Caco-2 (cell line): Measurements from ENCODE around the gene GALNTL6. TPM values are rescaled to one million over a fixed set of nuclear protein-coding genes. Genes with fewer than 3 reads are reported as not detected.

ENCODE experiments used
- BruUV-seq: library from RNA; stranded (reverse); fragments of 400-500 nt; replicated peaks from 2 replicates; lab custom pipeline; 2021; lab: Mats Ljungman, UMichigan
- CTCF ChIA-PET: fragments of 300-600 bp; sonication (Branson Sonifier 250); formaldehyde crosslinking; loops from one replicate; lab custom pipeline; 2022; ENCODE audit warnings: antibody characterized with exemption; lab: Charles Lee
- POLR2A ChIA-PET: fragments of 300-600 bp; sonication (Branson Sonifier 250); formaldehyde crosslinking; loops from one replicate; lab custom pipeline; 2022; ENCODE audit warnings: antibody characterized with exemption; lab: Charles Lee
- DNase-seq, 2 experiments: peaks; one replicate each; pipeline versions ENCODE4 v3.0.0 to v3.0.0-alpha.2; 2020 to 2022
- H3K27me3 ChIP-seq: replicated peaks from 2 replicates; pipeline ENCODE4 v1.6.0; 2011; ENCODE audit warnings: low read length; ENCODE audit not compliant: control insufficient read depth, insufficient read depth
- H3K36me3 ChIP-seq: 2 replicates; pipeline ENCODE4 v1.5.1; 2011; ENCODE audit warnings: low read length; ENCODE audit not compliant: control insufficient read depth, insufficient read depth
- H3K4me1 ChIP-seq: fragments of 250-450 bp; sonication (Bioruptor Pico); 2 replicates; pipeline ENCODE4 v1.5.1; 2020; ENCODE audit warnings: mild to moderate bottlenecking
- H3K4me3 ChIP-seq: 2 replicates; pipeline ENCODE4 v1.5.1; 2011; ENCODE audit warnings: low read depth, mild to moderate bottlenecking, control low read depth, low read length
- H3K9me3 ChIP-seq: fragments of 250-450 bp; sonication (Bioruptor Pico); 2 replicates; pipeline ENCODE4 v1.5.1; 2020; ENCODE audit warnings: mild to moderate bottlenecking, moderate library complexity
- H3K27ac Mint-ChIP-seq: one replicate; pipeline ENCODE4 v1.8.0; 2022; ENCODE audit warnings: mixed read lengths; ENCODE audit not compliant: unreplicated experiment
- H3K27me3 Mint-ChIP-seq: one replicate; pipeline ENCODE4 v1.8.0; 2022; ENCODE audit warnings: mixed read lengths; ENCODE audit not compliant: insufficient read depth, unreplicated experiment
- H3K36me3 Mint-ChIP-seq: one replicate; pipeline ENCODE4 v1.8.0; 2022; ENCODE audit warnings: mild to moderate bottlenecking, mixed read lengths; ENCODE audit not compliant: insufficient read depth, unreplicated experiment
- H3K4me1 Mint-ChIP-seq: one replicate; pipeline ENCODE4 v1.8.0; 2022; ENCODE audit warnings: low read depth, mixed read lengths; ENCODE audit not compliant: unreplicated experiment
- H3K4me3 Mint-ChIP-seq: one replicate; pipeline ENCODE4 v1.8.0; 2022; ENCODE audit warnings: mild to moderate bottlenecking, moderate library complexity, mixed read lengths; ENCODE audit not compliant: unreplicated experiment
- H3K9me3 Mint-ChIP-seq: one replicate; pipeline ENCODE4 v1.8.0; 2022; ENCODE audit warnings: mixed read lengths; ENCODE audit not compliant: unreplicated experiment
- intact Hi-C: fragments of 100-400 bp; cut with micrococcal nuclease; formaldehyde crosslinking; loops from one replicate; pipeline ENCODE4 v1.10.0; 2022; ENCODE audit not compliant: unreplicated experiment
- total RNA-seq: library from RNA; stranded (reverse); gene quantifications from 2 replicates; pipeline ENCODE4 v1.2.3, GENCODE V29; 2022
- TF ChIP-seq, protein P1 (sequence below), 2 experiments: fragments of 200-600 bp in 1 of 2; IDR thresholded peaks; 1 replicate in 1 of 2; 2 replicates in 1 of 2; pipeline versions ENCODE4 v1.5.1 to v1.8.0; 2011 to 2022; ENCODE audit warnings: antibody characterized with exemption in 1 of 2, control low read depth in 1 of 2, inconsistent platforms in 1 of 2, low read depth in 1 of 2, low read length in 1 of 2, mild to moderate bottlenecking in 1 of 2, moderate library complexity in 1 of 2; ENCODE audit not compliant: insufficient read depth in 1 of 2, severe bottlenecking in 1 of 2, unreplicated experiment in 1 of 2

GALNTL6 gene
- total RNA-seq, 1 experiment from 2014 or later = not detected

DNA sequence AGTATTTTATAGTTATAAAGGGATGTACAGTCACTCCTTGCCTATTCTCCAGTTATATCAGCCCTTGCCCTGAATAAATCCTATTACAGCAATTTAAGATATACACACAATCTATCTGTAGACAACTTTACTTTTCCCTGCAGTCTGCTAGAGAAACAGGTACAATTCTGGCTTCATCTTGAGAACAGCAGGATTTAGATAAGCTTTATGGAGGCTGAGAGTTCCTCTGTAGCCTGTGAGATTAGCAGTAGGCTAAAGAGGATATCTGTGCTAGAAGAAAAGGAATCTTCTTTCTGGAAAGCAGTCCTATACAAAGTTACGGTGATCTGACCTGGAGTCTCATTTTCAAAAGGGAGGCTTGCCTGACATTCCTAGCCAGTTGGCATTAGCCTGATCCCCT, 290.3 kb downstream of the GALNTL6 start:
- Mint-ChIP-seq H3K4me3 (no peak overlapping the region), H3K9me3 (no peaks in the 10 kb centered on the region), H3K36me3 (no peaks in the 10 kb centered on the region), H3K4me1 (no peaks in the 10 kb centered on the region), H3K27me3 (no peaks in the 10 kb centered on the region), H3K27ac (no peak overlapping the region)
- TF ChIP-seq, protein P1, sequence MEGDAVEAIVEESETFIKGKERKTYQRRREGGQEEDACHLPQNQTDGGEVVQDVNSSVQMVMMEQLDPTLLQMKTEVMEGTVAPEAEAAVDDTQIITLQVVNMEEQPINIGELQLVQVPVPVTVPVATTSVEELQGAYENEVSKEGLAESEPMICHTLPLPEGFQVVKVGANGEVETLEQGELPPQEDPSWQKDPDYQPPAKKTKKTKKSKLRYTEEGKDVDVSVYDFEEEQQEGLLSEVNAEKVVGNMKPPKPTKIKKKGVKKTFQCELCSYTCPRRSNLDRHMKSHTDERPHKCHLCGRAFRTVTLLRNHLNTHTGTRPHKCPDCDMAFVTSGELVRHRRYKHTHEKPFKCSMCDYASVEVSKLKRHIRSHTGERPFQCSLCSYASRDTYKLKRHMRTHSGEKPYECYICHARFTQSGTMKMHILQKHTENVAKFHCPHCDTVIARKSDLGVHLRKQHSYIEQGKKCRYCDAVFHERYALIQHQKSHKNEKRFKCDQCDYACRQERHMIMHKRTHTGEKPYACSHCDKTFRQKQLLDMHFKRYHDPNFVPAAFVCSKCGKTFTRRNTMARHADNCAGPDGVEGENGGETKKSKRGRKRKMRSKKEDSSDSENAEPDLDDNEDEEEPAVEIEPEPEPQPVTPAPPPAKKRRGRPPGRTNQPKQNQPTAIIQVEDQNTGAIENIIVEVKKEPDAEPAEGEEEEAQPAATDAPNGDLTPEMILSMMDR (IDR thresholded peaks at IDR 0.05; ENCODE audit: insufficient read depth in 1 of 2, low read depth in 1 of 2, low read length in 1 of 2, severe bottlenecking in 1 of 2, unreplicated experiment in 1 of 2) = no peak
- H3K36me3 ChIP-seq = no peaks in the 10 kb centered on the region
- BruUV-seq = no TSS peak
- intact Hi-C loops = no loop called here
- no peaks in the 10 kb centered on the region for H3K27me3 ChIP-seq
- H3K4me3 ChIP-seq = no peak overlapping the region
- no peaks in the 10 kb centered on the region for H3K4me1 ChIP-seq
- no peaks in the 10 kb centered on the region for H3K9me3 ChIP-seq
- no peak for DNase-seq
- ChIA-PET CTCF (no interaction called here), POLR2A (no interaction called here)

- no peak for DNase-seq
- TF ChIP-seq, protein P1 (IDR thresholded peaks at IDR 0.05; ENCODE audit: insufficient read depth in 1 of 2, low read depth in 1 of 2, low read length in 1 of 2, severe bottlenecking in 1 of 2, unreplicated experiment in 1 of 2) = no peak
- intact Hi-C loops = no loop called here
- Histone ChIP-seq H3K4me3 (no peak overlapping the region), H3K36me3 (no peaks in the 10 kb centered on the region), H3K9me3 (no peaks in the 10 kb centered on the region), H3K4me1 (no peaks in the 10 kb centered on the region), H3K27me3 (no peaks in the 10 kb centered on the region)
- no TSS peak for BruUV-seq
- no peaks in the 10 kb centered on the region for H3K27me3 Mint-ChIP-seq
- ChIA-PET CTCF (no interaction called here), POLR2A (no interaction called here)
- no peaks in the 10 kb centered on the region for H3K9me3 Mint-ChIP-seq
- H3K4me3 Mint-ChIP-seq = no peak overlapping the region
- H3K4me1 Mint-ChIP-seq = no peaks in the 10 kb centered on the region
- H3K27ac Mint-ChIP-seq = no peak overlapping the region
- H3K36me3 Mint-ChIP-seq = no peaks in the 10 kb centered on the region
These were observed 291.3 kb downstream of the GALNTL6 start for GRCh38 chr4:172104539-172104938.

DNA sequence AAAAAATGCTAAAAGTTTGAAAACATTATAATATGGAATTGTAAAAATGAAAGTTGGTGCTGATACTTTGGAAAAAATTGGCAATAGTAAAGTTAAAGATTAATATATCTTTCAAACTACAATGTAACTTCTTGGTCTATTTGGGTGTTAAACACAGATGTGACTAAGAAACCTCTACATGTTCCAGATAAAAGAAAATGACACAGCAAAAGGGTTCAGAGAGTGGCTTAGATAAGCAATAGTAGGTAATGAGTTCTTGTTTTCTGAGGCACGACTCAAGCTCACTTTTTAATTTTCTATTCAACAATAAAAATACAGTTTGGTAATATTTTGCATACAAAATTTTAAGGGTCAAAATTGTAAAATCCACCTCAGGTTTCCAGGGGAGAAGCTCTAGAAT, 292.7 kb downstream of the GALNTL6 start:
- no peak overlapping the region for H3K4me3 ChIP-seq
- Mint-ChIP-seq H3K27ac (no peak overlapping the region), H3K4me3 (no peak overlapping the region), H3K36me3 (no peaks in the 10 kb centered on the region), H3K4me1 (no peaks in the 10 kb centered on the region), H3K27me3 (no peaks in the 10 kb centered on the region), H3K9me3 (no peaks in the 10 kb centered on the region)
- H3K36me3 ChIP-seq = no peaks in the 10 kb centered on the region
- no peaks in the 10 kb centered on the region for H3K4me1 ChIP-seq
- intact Hi-C loops = no loop called here
- DNase-seq = no peak
- H3K9me3 ChIP-seq = no peaks in the 10 kb centered on the region
- H3K27me3 ChIP-seq = no peaks in the 10 kb centered on the region
- POLR2A ChIA-PET = no interaction called here
- no TSS peak for BruUV-seq
- CTCF ChIA-PET = no interaction called here
- TF ChIP-seq, protein P1 (IDR thresholded peaks at IDR 0.05; ENCODE audit: insufficient read depth in 1 of 2, low read depth in 1 of 2, low read length in 1 of 2, severe bottlenecking in 1 of 2, unreplicated experiment in 1 of 2) = no peak
